Kidney (tissue), 14 donors: ENCODE data around the gene GRAMD1C. TPM values are rescaled to one million over a fixed set of nuclear protein-coding genes. Genes with fewer than 3 reads are reported as not detected.

Experiments
- DNase-seq, 5 donors: peaks; one replicate each; pipeline ENCODE4 v3.0.0-alpha.2; 2013 to 2020
- FAIRE-seq: peaks from 2 replicates; lab custom pipeline; 2012; peaks lifted over from hg19 to GRCh38; lab: Jason Lieb, UNC
- H3K27ac ChIP-seq, 2 donors: one replicate each; pipeline ENCODE4 v1.7.0; 2013; ENCODE audit warnings: low read depth in 2 of 2, low read length in 2 of 2, inconsistent platforms in 1 of 2
- H3K27me3 ChIP-seq: one replicate; pipeline ENCODE4 v1.7.1; 2013; ENCODE audit warnings: low read length, inconsistent platforms; ENCODE audit not compliant: control insufficient read depth, insufficient read depth
- H3K36me3 ChIP-seq, 3 donors: one replicate each; pipeline versions ENCODE4 v1.7.0 to v1.7.1; 2013; ENCODE audit warnings: low read length in 3 of 3, control low read depth in 1 of 3, inconsistent platforms in 1 of 3; ENCODE audit not compliant: insufficient read depth in 3 of 3, control insufficient read depth in 2 of 3
- H3K4me1 ChIP-seq, 3 donors: one replicate each; pipeline versions ENCODE4 v1.7.0 to v1.7.1; 2013; ENCODE audit warnings: low read length in 3 of 3, inconsistent platforms in 1 of 3, low read depth in 1 of 3; ENCODE audit not compliant: control insufficient read depth in 2 of 3, insufficient read depth in 2 of 3
- H3K4me3 ChIP-seq, 3 donors: one replicate each; pipeline versions ENCODE4 v1.7.0 to v1.8.1; 2013; ENCODE audit warnings: low read length in 3 of 3, control low read depth in 1 of 3, inconsistent platforms in 1 of 3
- H3K9ac ChIP-seq, 3 donors: one replicate each; pipeline versions ENCODE4 v1.7.0 to v1.7.1; 2013; ENCODE audit warnings: low read length in 3 of 3, control low read depth in 1 of 3, inconsistent platforms in 1 of 3
- H3K9me3 ChIP-seq, 3 donors: one replicate each; pipeline versions ENCODE4 v1.7.0 to v1.7.1; 2013; ENCODE audit warnings: low read length in 3 of 3, control low read depth in 1 of 3, inconsistent platforms in 1 of 3; ENCODE audit not compliant: control insufficient read depth in 2 of 3, insufficient read depth in 1 of 3
- intact Hi-C: fragments of 100-400 bp; cut with DNase I; formaldehyde crosslinking; loops from one replicate; pipeline ENCODE4 v1.11.1; 2022
- polyA plus RNA-seq: library from polyadenylated mRNA; stranded (reverse); fragments of 350-450 nt; fragmentation: Illumina TruSeq; extraction: RNeasy Lipid Tissue Mini Kit (QIAGEN cat#74804); gene quantifications from one replicate; pipeline ENCODE4 v1.2.3, GENCODE V29; 2014; ENCODE audit warnings: low read depth, low replicate concordance; ENCODE audit not compliant: insufficient read depth
- total RNA-seq: library from RNA; stranded (reverse); fragmentation: NEBNext Ultra II Directional; extraction: Animal tissue kit (Norgen Biotek cat#: 25700); gene quantifications from one replicate; pipeline ENCODE4 v1.2.1, GENCODE V29; 2021
- TF ChIP-seq, protein P1 (sequence below): IDR thresholded peaks from 3 replicates; pipeline ENCODE4 v1.5.1; 2012; ENCODE audit warnings: mild to moderate bottlenecking, moderate library complexity, borderline replicate concordance; ENCODE audit not compliant: insufficient read depth; ENCODE audit errors: extremely low read depth
- donor health status: control.
- donor health status: control.
- donor health status: control.
- donor health status: control.
- donor health status: control.
- donor health status: DM: yes; HTN: yes; CAD: no.
- donor health status: Normal renal cell carcinoma (clear cell type).

The GRAMD1C gene
- total and polyA plus RNA-seq, 2 donors from 2014 or later = 21.0 TPM

DNA sequence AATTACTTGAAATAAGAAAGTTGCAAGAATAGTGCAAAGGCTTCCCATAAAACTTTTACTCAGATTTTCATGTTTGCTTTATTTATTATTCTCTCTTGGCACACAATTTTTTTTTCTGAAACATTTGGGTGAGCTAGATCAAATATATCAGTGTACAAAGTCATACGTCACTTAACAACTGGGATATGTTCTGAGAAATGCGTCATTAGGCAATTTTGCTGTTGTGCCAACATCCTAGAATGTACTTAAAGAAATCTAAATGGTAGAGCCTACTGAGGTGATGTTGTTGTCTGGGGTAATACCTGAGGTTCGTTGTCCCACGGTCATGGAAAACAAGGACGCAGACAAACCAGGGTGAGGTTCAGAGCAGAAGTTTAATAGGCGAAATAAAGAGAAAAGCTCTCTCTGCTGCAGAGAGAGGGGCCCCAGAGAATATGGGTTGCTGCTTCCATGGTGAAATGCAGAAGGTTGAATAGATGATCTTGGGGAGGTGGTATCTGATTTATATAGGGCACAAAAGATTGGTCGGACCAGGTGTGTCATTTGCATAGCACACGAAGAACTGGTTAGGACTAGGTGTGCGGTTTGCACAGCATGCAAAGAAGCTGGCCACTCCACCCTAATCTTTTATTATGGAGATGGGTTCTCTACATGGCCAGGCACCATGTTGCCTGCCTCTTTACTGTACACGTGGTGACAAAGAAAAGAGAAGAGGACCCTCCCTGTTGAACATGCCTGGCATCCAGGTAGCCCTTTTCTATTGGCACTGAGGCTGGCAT lies 8.8 kb upstream of the GRAMD1C start:
- H3K4me1 ChIP-seq = no peaks in the 10 kb centered on the region
- H3K27me3 ChIP-seq = no peaks in the 10 kb centered on the region
- no peak overlapping the region for H3K27ac ChIP-seq
- DNase-seq = no peak
- no peaks in the 10 kb centered on the region for H3K36me3 ChIP-seq
- FAIRE-seq = no peak
- H3K9ac ChIP-seq = no peak overlapping the region
- TF ChIP-seq, protein P1, sequence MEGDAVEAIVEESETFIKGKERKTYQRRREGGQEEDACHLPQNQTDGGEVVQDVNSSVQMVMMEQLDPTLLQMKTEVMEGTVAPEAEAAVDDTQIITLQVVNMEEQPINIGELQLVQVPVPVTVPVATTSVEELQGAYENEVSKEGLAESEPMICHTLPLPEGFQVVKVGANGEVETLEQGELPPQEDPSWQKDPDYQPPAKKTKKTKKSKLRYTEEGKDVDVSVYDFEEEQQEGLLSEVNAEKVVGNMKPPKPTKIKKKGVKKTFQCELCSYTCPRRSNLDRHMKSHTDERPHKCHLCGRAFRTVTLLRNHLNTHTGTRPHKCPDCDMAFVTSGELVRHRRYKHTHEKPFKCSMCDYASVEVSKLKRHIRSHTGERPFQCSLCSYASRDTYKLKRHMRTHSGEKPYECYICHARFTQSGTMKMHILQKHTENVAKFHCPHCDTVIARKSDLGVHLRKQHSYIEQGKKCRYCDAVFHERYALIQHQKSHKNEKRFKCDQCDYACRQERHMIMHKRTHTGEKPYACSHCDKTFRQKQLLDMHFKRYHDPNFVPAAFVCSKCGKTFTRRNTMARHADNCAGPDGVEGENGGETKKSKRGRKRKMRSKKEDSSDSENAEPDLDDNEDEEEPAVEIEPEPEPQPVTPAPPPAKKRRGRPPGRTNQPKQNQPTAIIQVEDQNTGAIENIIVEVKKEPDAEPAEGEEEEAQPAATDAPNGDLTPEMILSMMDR = no peak
- H3K4me3 ChIP-seq = no peak overlapping the region
- no peaks in the 10 kb centered on the region for H3K9me3 ChIP-seq
- intact Hi-C loops = no loop called here

DNA sequence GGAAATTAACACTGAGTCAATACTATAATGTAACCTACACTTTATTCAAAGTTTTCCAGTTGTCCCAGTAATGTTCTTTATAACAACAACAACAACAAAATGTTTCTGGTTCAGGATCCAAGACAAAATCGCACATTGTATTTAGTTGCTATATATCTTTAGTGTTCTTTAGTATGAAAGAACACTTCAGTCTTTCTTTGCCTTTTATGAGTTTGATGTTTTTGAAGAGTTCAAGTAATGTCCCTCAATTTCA lies 7.6 kb upstream of the GRAMD1C start:
- TF ChIP-seq, protein P1 = no peak
- no peak overlapping the region for H3K9ac ChIP-seq
- H3K4me3 ChIP-seq = no peak overlapping the region
- no peaks in the 10 kb centered on the region for H3K9me3 ChIP-seq
- DNase-seq (no peak), FAIRE-seq (no peak)
- H3K27ac ChIP-seq = no peak overlapping the region
- H3K4me1 ChIP-seq = no peaks in the 10 kb centered on the region
- no peaks in the 10 kb centered on the region for H3K27me3 ChIP-seq
- no peaks in the 10 kb centered on the region for H3K36me3 ChIP-seq
- intact Hi-C loops = no loop called here

DNA sequence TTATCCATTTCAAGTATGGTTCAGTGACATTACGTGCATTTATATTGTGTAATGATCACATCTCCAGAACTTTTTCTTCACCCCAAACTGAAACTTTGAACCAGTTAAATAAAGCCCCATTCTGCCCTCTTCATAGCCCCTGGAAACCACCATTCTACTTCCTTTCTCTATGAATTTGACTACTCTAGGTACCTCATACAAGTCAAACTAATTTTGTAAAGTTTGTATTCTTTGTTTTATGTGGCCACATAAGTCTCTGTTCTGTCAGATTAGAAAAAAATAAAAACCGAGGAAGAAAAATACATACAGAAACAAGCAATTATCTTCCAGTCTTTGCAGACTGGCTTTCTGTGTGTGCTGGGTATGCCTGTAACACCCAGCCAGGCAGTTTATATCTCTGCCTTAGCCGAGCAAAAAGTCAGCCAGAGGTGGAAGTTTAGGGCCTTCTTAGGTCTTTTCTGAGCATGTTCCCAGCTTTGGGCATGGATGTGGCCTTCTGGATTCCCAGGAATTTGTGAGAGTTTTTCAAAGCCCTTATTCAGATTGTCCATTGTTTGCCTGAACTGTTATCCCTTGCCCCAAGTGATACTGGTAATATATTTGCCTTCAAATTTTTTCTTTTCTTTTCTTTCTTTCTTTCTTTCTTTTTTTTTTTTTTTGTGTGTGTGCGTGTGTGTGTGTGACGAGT lies 6.0 kb upstream of the GRAMD1C start:
- no peaks in the 10 kb centered on the region for H3K27me3 ChIP-seq
- no peaks in the 10 kb centered on the region for H3K4me1 ChIP-seq
- no peak overlapping the region for H3K9ac ChIP-seq
- DNase-seq (no peak), FAIRE-seq (no peak)
- no peaks in the 10 kb centered on the region for H3K9me3 ChIP-seq
- H3K27ac ChIP-seq = no peak overlapping the region
- H3K36me3 ChIP-seq = no peaks in the 10 kb centered on the region
- intact Hi-C loops = no loop called here
- no peak overlapping the region for H3K4me3 ChIP-seq
- TF ChIP-seq, protein P1 = no peak
